Liver (tissue), 9 donors: ENCODE measurements around the gene INPPL1. TPM values are rescaled to one million over a fixed set of nuclear protein-coding genes. Genes with fewer than 3 reads are reported as not detected.

Experiments
- DNase-seq: peaks from one replicate; pipeline ENCODE4 v3.0.0-alpha.2; 2017; ENCODE audit warnings: low spot score
- H3K27ac ChIP-seq, 2 donors: one replicate each; pipeline ENCODE4 v1.7.0; 2013; ENCODE audit warnings: inconsistent platforms in 2 of 2, low read length in 2 of 2, control low read depth in 1 of 2, low read depth in 1 of 2, mild to moderate bottlenecking in 1 of 2
- H3K27me3 ChIP-seq, 4 donors: one replicate each; pipeline versions ENCODE4 v1.6.1 to v1.7.0; 2013; ENCODE audit warnings: low read length in 3 of 4, inconsistent platforms in 1 of 4, mild to moderate bottlenecking in 1 of 4, moderate library complexity in 1 of 4; ENCODE audit not compliant: control insufficient read depth in 4 of 4, insufficient read depth in 4 of 4
- H3K36me3 ChIP-seq, 4 donors: one replicate each; pipeline versions ENCODE4 v1.6.1 to v1.7.0; 2013; ENCODE audit warnings: low read length in 3 of 4, mild to moderate bottlenecking in 3 of 4, low read depth in 1 of 4, moderate library complexity in 1 of 4; ENCODE audit not compliant: control insufficient read depth in 4 of 4, insufficient read depth in 3 of 4
- H3K4me1 ChIP-seq, 4 donors: one replicate each; pipeline versions ENCODE4 v1.6.1 to v1.7.0; 2013; ENCODE audit warnings: low read length in 3 of 4, mild to moderate bottlenecking in 3 of 4, moderate library complexity in 1 of 4; ENCODE audit not compliant: control insufficient read depth in 4 of 4, insufficient read depth in 4 of 4
- H3K4me3 ChIP-seq, 3 donors: one replicate each; pipeline versions ENCODE4 v1.6.1 to v1.7.0; 2013; ENCODE audit warnings: low read length in 3 of 3, control low read depth in 1 of 3, low read depth in 1 of 3, mild to moderate bottlenecking in 1 of 3
- H3K9ac ChIP-seq, 2 donors: one replicate each; pipeline ENCODE4 v1.7.0; 2013; ENCODE audit warnings: low read length in 2 of 2, mild to moderate bottlenecking in 2 of 2, moderate library complexity in 2 of 2, control low read depth in 1 of 2, low read depth in 1 of 2
- H3K9me3 ChIP-seq, 4 donors: one replicate each; pipeline versions ENCODE4 v1.6.1 to v1.7.0; 2013; ENCODE audit warnings: low read length in 3 of 4; ENCODE audit not compliant: control insufficient read depth in 4 of 4
- ATF3 ChIP-seq: IDR thresholded peaks from 2 replicates; pipeline ENCODE4 v1.6.1; 2016; ENCODE audit warnings: antibody characterized with exemption
- CTCF ChIP-seq: fragments of 150-350 bp; IDR thresholded peaks from 2 replicates; pipeline ENCODE4 v1.5.1; 2017; ENCODE audit warnings: improper control_type of control experiment, low read depth, low read length; ENCODE audit not compliant: missing input control
- EGR1 ChIP-seq, 2 donors: IDR thresholded peaks; 2 replicates each; pipeline ENCODE4 v1.6.1; 2016 to 2018; ENCODE audit warnings: antibody characterized with exemption in 2 of 2, low read depth in 2 of 2
- FOXA1 ChIP-seq: IDR thresholded peaks from 2 replicates; pipeline ENCODE4 v1.6.1; 2016; ENCODE audit warnings: antibody characterized with exemption
- FOXA2 ChIP-seq: IDR thresholded peaks from 2 replicates; pipeline ENCODE4 v1.6.1; 2016; ENCODE audit warnings: antibody characterized with exemption
- GABPA ChIP-seq, 2 donors: IDR thresholded peaks in 1 of 2; conservative IDR thresholded peaks in 1 of 2; 2 replicates each; pipeline ENCODE4 v1.6.1; 2016; ENCODE audit warnings: antibody characterized with exemption in 2 of 2, mild to moderate bottlenecking in 1 of 2, moderate library complexity in 1 of 2
- HNF4G ChIP-seq: IDR thresholded peaks from 2 replicates; pipeline ENCODE4 v1.6.1; 2016; ENCODE audit warnings: antibody characterized with exemption
- JUND ChIP-seq, 2 donors: IDR thresholded peaks; 2 replicates each; pipeline ENCODE4 v1.6.1; 2016; ENCODE audit warnings: antibody characterized with exemption in 2 of 2
- MAX ChIP-seq: IDR thresholded peaks from 2 replicates; pipeline ENCODE4 v1.6.1; 2016; ENCODE audit warnings: antibody characterized with exemption
- RAD21 ChIP-seq, 2 donors: IDR thresholded peaks; 2 replicates each; pipeline ENCODE4 v1.6.1; 2016; ENCODE audit warnings: antibody characterized with exemption in 2 of 2, mild to moderate bottlenecking in 2 of 2
- REST ChIP-seq: IDR thresholded peaks from 2 replicates; pipeline ENCODE4 v1.6.1; 2016; ENCODE audit warnings: antibody characterized with exemption, mild to moderate bottlenecking
- RXRA ChIP-seq, 2 donors: IDR thresholded peaks; 2 replicates each; pipeline ENCODE4 v1.6.1; 2017 to 2018; ENCODE audit warnings: antibody characterized with exemption in 2 of 2, mild to moderate bottlenecking in 1 of 2
- TAF1 ChIP-seq: conservative IDR thresholded peaks from 2 replicates; pipeline ENCODE4 v1.6.1; 2016; ENCODE audit warnings: antibody characterized with exemption, mild to moderate bottlenecking
- ZBTB33 ChIP-seq: IDR thresholded peaks from 2 replicates; pipeline ENCODE4 v1.6.1; 2016; ENCODE audit warnings: antibody characterized with exemption
- WGBS: extraction: QIAGEN DNeasy Blood & Tissue Kit; methylation state at CpG from one replicate; pipeline ENCODE4 v1.1.7; 2013; 5-methylcytosine and 5-hydroxymethylcytosine counted together
- polyA plus RNA-seq, 2 donors: library from polyadenylated mRNA; stranded (reverse) in 1 of 2; unstranded in 1 of 2; fragments of 200-250 nt in 1 of 2; fragments of >200 nt in 1 of 2; fragmentation: Nextera tagmentation in 1 of 2; extraction: Ambion mirVana in 1 of 2; gene quantifications; one replicate each; pipeline versions ENCODE4 v1.2.1 to v1.2.3, GENCODE V29; 2013 to 2015
- total RNA-seq, 2 donors: library from RNA; depleted of rRNA; stranded (reverse); fragments of >200 nt; gene quantifications; one replicate each; pipeline ENCODE4 v1.2.3, GENCODE V29; 2014
- donor health status: healthy.
- donor health status: healthy.
- donor health status: healthy.
- donor health status: healthy.
- donor health status: healthy.

INPPL1 gene
- total and polyA plus RNA-seq, 4 donors, result 7.2 to 29.0 (median 17.1) TPM

- DNase-seq, result no peak
- Histone ChIP-seq H3K4me3 (no peak overlapping the region), H3K4me1 (peaks cover 0 to 6% (median 5%) of the 10 kb centered on the region in 4 donors), H3K27ac (no peak overlapping the region), H3K36me3 (no peaks in the 10 kb centered on the region), H3K9ac (no peak overlapping the region), H3K27me3 (no peaks in the 10 kb centered on the region), H3K9me3 (no peaks in the 10 kb centered on the region)
- WGBS, result 33% methylated on average over 2 of the region's 2 CpGs
- no peak for TF ChIP-seq TAF1
- TF ChIP-seq RXRA (IDR thresholded peaks at IDR 0.05), result no peak
- TF ChIP-seq ZBTB33, result no peak
- no peak for TF ChIP-seq FOXA2
Measured at GRCh38 chr11:72217841-72218240, 6.7 kb upstream of the INPPL1 start.

- 84% methylated on average over 5 of the region's 5 CpGs for WGBS
- no peak overlapping the region for H3K27ac ChIP-seq
- no peak for TF ChIP-seq REST
- TF ChIP-seq HNF4G, result no peak
- TF ChIP-seq MAX, result no peak
- TF ChIP-seq GABPA (IDR thresholded peaks at IDR 0.05 in 1 of 2, conservative IDR thresholded peaks at IDR 0.05 in 1 of 2), result no peak
- no peak for TF ChIP-seq ATF3
- no peak for TF ChIP-seq RXRA (IDR thresholded peaks at IDR 0.05)
- no peak for TF ChIP-seq CTCF
- no peak for TF ChIP-seq FOXA1
- TF ChIP-seq RAD21 (IDR thresholded peaks at IDR 0.05), result no peak
- no peak for TF ChIP-seq FOXA2
- TF ChIP-seq TAF1, result no peak
- TF ChIP-seq EGR1 (IDR thresholded peaks at IDR 0.05; ENCODE audit: low read depth in 2 of 2), result no peak
- no peak for TF ChIP-seq ZBTB33
- TF ChIP-seq JUND (IDR thresholded peaks at IDR 0.05), result no peak
Measured at GRCh38 chr11:72218251-72218745, 6.3 kb upstream of the INPPL1 start.

More at GRCh38 chr11:72218251-72218745, 6.3 kb upstream of the INPPL1 start:
- no peak for DNase-seq
- Histone ChIP-seq H3K27me3 (no peaks in the 10 kb centered on the region), H3K9me3 (no peaks in the 10 kb centered on the region), H3K9ac (no peak overlapping the region), H3K4me3 (no peak overlapping the region), H3K36me3 (no peaks in the 10 kb centered on the region), H3K4me1 (peaks cover 0 to 7% (median 6%) of the 10 kb centered on the region in 4 donors)
